HepG2 (cell line): Measurements from ENCODE around the gene DAB1.

Experiments
- KDM4B ChIP-seq: sonication (generic); formaldehyde crosslinking; IDR thresholded peaks from 2 replicates; pipeline ENCODE4 v1.4.0; 2020; ENCODE audit warnings: missing genetic modification reagents
- NFE2L1 ChIP-seq: sonication (generic); formaldehyde crosslinking; IDR thresholded peaks from 2 replicates; pipeline ENCODE4 v1.4.0; 2020; ENCODE audit warnings: missing genetic modification reagents, mild to moderate bottlenecking, borderline replicate concordance
- NFRKB ChIP-seq: fragments of 450-650 bp; IDR thresholded peaks from 2 replicates; pipeline ENCODE4 v1.6.1; 2017
- NR3C1 ChIP-seq: sonication (generic); formaldehyde crosslinking; IDR thresholded peaks from 2 replicates; pipeline ENCODE4 v1.4.0; 2020; ENCODE audit warnings: missing genetic modification reagents

DNA sequence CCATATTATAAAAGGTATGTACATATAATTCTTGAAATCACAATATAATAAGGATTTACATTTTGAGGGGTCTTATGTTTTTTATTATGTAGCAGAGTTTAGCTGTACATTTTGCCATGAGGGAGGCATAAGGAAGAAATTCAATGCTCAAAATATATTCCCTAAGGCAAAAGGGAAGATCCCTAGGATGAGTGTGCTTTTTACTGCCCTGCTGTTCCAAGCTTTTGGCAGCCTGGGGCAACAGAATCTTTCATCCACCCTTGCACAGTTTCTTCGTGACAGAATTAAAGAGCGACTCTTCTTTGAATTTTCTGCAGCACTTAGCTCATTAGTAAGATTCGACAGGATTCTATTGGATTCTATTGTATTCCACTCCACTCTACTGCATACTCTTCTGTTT is 39.5 kb upstream of the DAB1 start:
- no peak for TF ChIP-seq NFE2L1 (CRISPR knock-in tag)
- TF ChIP-seq NFRKB, result no peak
- TF ChIP-seq KDM4B (CRISPR knock-in tag), result no peak
- TF ChIP-seq NR3C1 (CRISPR knock-in tag), result no peak
